ENCODE data around the gene ABCC6.
"Not testable (repeated sequence)": the region's sequence is repeated elsewhere in the genome, so short reads cannot be mapped to it uniquely, and the experiment has no call there.

ABCC6 gene

DNA sequence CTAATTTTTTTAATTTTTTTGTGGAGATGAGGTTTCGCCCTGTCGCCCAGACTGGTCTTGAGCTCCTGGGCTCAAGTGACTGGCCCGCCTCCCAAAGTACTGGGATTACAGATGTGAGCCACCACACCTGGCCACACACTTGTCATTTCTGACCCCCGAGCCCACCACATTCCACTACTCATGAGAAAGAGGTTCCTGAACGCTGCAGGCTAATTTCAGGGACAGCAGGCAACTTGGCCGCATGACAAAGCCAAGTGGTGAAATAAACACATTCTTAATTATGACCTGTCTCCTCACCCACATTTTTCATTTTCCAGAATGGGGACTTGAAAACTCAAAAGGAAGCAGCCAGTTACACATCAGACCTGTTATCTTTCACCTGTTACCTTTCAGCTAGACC is 114.5 kb downstream of the ABCC6 start:
- DNase-seq = no peak

DNA sequence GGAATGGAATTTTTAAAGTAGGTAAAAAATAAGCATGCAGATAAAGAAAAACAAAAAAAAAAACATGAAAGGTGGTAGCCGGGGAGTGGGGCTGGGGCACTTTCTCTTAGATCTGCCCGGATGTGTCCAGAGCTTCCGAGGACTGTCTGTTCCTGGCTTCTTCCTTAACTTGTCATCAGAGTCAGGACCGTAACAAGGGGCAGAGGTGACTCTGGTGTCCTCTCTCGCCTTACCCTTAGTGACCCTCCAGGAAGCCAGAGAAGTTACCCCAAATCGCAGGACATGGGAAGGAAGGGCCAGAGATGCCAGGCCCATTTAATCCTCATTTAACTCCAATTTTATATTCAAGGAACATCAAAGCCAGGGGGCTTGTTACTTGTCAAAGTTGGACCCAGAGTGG is 115.5 kb downstream of the ABCC6 start:
- DNase-seq = no peak

DNA sequence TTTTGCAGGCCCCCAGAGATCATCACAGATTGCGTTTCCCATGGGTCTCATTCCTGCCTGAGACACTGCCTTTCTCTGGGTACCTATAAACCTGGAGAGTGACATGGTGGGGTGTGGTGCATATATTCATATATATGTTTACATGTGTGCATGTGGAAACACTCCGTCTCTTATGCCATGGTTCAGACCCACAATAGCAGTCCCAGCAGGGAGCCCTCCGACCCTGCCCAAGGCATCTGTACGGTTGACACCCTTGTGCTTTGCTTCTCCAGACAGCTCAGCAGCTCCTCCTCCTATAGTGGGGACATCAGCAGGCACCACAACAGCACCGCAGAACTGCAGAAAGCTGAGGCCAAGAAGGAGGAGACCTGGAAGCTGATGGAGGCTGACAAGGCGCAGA is 116.8 kb downstream of the ABCC6 start:
- DNase-seq = no peak

DNA sequence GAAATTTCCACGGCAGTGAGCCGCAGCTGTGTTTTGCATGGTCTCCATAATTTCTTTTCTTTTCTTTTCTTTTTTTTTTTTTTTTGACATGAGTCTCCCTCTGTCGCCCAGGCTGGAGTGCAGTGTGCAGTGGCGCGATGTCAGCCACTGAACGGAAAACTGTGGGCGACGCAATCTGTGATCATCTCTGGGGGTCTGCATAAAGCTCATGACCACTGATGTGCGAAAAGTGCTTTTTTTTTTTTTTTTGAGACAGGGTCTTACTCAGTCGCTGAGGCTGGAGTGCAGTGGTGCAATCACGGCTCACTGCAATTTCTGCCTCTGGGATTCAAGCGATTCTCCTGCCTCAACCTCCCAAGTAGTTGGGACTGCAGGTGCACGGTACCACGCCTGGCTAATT is 117.6 kb downstream of the ABCC6 start:
- DNase-seq = no peak

DNA sequence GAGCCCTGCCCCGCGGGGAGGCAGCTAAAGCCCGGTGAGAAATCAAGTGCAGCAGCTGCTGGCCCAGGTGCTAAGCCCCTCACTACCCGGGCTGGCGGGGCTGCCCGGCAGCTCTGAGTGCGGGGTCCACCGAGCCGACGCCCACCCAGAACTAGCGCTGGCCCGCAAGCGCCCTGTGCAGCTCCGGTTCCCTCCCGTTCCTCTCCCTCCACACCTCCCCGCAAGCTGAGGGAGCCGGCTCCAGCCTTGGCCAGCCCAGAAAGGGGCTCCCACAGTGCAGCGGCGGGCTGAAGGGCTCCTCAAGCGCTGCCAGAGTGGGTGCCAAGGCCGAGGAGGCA is 118.5 kb downstream of the ABCC6 start:
- DNase-seq = not testable (repeated sequence)

DNA sequence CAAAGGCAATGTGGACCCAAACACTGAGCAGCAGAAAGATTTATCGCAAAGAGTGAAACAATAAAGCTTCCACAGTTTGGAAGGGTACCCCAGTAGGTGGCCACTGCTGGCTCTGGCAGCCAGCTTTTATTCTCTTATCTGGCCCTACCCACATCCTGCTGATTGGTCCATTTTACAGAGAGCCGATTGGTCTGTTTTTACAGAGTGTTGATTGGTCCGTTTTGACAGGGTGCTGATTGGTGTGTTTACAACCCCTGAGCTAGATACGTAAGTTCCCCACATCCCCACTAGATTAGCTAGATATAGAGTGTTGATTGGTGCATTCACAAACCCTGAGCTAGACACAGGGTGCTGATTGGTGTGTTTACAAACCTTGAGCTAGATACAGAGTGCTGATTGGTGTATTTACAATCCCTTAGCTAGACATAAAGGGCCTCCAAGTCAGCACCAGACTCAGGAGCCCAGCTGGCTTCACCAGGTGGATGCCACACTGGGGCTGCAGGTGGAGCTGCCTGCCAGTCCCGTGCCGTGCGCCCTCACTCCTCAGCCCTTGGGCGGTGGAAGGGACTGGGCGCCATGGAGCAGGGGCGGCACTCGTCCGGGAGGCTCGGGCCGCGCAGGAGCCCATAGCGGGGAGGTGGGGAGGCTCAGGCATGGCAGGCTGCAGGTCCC is 119.0 kb downstream of the ABCC6 start:
- DNase-seq = not testable (repeated sequence)

DNA sequence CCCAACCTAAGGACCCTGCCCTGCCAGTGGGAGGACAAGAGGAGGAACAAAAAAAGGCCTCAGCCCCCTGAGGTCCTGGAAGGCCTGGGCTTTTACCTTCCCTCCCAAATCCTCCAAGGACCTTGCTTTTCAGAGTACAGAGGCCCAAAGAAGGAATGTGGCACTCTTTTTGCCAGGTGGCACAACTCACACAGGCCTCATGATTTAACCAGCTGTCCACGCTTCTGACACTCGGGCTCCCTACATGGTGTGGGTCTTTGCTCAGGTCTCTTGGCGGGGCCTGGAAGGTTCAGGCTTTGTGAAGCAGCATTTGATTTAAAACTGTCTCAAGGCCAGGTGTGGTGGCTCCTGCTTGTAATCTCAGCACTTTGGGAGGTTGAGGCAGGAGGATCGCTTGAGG is 120.6 kb downstream of the ABCC6 start:
- no peak for DNase-seq

DNA sequence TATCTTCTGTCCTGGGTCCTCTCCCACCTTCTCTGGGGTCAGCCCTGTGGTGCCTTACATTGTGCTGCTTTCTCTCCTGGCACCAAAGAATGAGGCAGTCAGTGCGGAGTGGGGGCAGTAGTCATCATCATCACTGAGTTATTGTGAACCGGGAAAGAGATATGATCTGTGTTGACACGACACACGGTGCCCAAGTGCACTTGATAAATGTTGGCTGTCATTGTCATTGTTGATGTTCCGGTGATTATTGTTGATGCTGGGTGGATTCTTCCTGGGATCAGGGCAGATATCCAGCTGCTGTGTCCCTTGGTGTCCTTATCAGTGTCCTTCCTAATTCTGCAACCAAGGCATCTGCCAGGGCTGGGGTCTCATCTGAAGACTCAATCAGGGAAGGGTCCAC is 121.7 kb downstream of the ABCC6 start:
- no peak for DNase-seq

DNA sequence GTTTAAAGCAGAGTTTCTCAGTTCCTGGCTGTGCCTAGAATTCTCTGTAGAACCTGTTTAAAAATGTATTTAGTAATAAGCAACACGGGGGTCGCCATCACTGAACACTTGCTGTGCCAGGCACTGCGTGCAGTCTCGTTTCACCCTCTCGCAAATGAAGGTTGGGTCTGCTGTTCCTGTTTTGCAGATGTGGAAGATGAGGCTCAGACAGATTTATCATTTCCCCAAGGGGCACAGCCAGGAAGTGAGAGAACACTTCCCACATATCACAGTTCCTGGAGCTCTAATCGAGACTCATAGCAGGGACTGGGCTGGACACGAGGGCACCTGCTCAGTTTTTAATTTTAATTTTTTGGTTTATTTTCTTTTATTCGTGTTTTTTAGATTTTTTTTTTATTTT is 122.7 kb downstream of the ABCC6 start:
- DNase-seq = no peak

DNA sequence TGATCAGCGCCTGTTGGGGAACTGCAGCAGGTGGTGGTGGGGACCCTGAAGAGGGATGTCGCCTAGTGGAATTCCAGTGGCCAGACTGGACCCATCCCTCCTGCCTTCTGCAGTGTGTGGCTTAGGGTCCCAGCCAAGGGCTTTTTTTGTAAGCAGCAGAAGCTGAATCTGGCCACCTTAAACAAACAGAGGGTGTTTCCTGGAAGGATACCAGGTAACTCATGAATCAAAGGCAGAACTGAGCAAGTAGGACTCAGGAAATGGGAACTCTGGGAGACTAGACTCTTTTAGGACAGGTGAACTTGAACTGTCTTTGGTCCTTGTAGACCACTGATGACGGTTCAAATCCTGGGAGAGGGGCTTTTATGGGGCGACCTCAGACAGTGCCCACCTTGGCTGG is 124.0 kb downstream of the ABCC6 start:
- no peak for DNase-seq

Data from activated CD4-positive, alpha-beta T cell treated with anti-CD3 and anti-CD28 coated beads, Interleukin-10, Interleukin-2, amounts not matched to agents 100 ng/mL and 50 ng/mL, durations not matched to agents 16 hours and 8 hours (primary cell).